Measurements from ENCODE around the gene MAPKAPK5.
"Not testable (repeated sequence)": the region's sequence is repeated elsewhere in the genome, so short reads cannot be mapped to it uniquely, and the experiment has no call there.

Gene MAPKAPK5

DNA sequence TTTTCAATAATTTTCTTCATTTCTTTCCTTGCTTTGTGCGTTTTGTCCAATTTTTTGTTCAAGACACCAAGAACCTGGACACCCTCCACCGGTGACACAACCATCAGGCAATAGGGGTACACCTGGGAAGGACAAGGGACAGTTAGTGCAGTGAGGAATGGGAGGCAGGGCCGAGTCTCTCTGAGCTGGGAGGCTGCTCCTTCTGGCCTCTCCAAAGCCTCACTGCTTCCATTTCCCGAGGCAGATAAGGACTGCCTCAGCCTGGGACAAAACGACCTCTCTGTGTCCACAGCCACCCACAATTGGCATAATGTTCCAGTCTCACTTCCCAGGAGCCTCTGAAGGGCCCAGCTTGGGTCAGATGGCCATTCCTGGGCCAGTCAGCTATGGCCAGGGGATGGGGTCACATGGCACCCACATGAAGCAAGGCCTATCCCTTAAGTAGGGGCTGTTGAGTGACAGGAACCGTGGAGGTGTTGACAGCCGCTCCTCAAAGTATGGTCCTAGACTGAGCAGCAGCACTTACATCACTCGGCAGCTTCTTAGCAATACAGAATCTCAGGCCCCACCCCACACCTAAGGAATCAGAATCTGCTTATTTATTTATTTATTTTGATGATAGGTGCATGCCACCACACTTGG lies 13.6 kb upstream of the MAPKAPK5 start:
- DNase-seq: no peak

DNA sequence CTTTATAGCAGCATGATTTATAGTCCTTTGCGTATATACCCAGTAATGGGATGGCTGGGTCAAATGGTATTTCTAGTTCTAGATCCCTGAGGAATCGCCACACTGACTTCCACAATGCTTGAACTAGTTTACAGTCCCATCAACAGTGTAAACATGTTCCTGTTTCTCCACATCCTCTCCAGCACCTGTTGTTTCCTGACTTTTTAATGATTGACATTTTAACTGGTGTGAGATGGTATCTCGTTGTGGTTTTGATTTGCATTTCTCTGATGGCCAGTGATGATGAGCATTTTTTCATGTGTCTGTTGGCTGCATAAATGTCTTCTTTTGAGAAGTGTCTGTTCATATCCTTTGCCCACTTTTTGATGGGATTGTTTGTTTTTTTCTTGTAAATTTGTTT lies 12.4 kb upstream of the MAPKAPK5 start:
- DNase-seq: not testable (repeated sequence)

DNA sequence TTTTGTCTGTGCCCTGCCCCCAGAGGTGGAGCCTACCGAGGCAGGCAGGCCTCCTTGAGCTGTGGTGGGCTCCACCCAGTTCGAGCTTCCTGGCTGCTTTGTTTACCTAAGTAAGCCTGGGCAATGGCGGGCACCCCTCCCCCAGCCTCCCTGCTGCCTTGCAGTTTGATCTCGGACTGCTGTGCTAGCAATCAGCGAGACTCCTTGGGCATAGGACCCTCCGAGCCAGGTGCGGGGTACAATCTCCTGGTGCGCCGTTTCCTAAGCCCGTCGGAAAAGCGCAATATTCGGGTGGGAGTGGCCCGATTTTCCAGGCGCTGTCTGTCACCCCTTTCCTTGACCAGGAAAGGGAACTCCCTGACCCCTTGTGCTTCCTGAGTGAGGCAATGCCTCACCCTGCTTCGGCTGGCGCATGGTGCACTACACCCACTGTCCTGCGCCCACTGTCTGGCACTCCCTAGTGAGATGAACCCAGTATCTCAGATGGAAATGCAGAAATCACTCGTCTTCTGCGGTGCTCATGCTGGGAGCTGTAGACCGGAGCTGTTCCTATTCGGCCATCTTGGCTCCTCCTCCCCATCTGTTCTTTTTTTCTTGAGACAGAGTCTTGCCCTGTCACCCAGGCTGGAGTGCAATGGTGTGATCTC lies 7.2 kb upstream of the MAPKAPK5 start:
- peak; percentile 10 for DNase-seq

DNA sequence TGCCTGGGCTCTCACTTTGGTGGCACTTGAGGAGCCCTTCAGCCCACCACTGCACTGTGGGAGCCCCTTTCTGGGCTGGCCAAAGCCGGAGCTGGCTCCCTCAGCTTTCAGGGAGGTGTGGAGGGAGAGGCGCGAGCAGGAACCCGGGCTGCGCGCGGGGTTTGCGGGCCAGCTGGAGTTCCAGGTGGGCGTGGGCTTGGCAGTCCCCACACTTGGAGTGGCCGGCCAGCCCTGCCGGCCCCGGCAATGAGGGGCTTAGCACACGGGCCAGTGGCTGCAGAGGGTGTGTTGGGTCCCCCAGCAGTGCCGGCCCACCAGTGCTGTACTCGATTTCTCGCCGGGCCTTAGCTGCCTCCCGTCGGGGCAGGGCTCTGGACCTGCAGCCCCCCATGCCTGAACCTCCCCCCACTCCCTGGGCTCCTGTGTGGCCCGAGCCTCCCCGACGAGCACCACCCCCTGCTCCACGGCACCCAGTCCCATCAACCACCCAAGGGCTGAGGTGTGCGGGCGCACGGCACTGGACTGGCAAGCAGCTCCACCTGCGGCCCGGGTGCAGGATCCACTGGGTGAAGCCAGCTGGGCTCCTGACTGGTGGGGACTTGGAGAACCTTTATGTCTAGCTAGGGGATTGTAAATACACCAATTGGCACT lies 6.4 kb upstream of the MAPKAPK5 start:
- not testable (repeated sequence) for DNase-seq

DNA sequence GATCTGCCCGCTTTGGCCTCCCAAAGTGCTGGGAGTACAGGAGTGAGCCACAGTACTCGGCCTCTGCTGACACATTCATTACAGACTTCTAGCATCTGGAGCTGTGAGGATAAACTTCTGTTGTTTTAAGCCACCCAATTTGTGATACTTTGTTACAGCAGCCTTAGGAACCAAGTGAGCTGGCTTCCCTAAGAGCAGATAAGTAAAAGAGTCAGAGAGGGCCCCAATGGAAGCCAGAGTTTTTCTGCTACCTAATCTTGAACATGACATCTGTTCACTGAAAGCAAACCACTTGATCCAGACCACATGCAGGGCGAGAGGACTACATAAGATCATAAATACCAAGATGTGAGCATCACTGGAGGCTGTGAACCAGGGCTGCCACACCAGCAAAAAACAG lies 3.7 kb upstream of the MAPKAPK5 start:
- DNase-seq: no peak

DNA sequence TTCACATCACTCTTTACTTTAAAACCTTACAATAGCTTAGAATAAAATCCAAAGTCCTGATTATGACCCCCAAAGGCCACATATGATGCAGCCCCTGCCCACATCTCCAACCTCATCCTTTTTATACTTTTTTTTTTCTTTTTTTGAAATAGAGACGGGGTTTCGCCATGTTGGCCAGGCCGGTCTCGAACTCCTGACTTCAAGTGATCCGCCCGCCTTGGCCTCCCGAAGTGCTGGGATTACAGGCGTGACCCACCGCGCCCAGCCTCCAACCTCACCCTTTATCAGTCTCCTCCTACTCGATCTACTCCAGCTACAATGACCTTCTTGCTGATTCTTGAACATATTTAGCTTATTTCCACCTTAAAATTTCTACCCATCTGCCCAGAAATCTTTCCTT lies 1.2 kb upstream of the MAPKAPK5 start:
- DNase-seq: no peak

DNA sequence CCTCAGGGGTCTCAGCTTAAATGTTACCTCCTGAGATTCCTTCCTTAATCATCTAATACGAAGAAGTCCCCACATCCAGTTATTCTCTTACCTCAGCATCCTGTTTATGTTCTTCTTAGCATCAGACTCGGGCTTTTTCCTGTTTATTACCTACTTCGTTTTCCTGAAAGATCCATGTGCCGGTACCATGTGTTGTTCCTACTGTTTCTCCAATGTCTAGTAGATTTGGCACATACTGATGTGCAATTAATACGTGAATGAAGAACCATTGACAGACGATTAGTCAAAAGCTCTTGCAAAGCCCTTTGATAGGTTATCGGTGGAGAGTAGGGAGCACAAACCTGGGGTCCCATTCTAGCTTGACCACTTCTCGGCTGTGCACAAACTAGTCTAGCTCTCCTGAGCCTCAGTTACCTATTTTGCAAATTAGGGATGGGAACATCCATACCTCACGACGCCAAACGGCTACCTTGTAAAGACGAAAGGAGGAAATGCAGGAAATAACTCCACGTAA lies 735 bp upstream of the MAPKAPK5 start:
- no peak for DNase-seq

DNA sequence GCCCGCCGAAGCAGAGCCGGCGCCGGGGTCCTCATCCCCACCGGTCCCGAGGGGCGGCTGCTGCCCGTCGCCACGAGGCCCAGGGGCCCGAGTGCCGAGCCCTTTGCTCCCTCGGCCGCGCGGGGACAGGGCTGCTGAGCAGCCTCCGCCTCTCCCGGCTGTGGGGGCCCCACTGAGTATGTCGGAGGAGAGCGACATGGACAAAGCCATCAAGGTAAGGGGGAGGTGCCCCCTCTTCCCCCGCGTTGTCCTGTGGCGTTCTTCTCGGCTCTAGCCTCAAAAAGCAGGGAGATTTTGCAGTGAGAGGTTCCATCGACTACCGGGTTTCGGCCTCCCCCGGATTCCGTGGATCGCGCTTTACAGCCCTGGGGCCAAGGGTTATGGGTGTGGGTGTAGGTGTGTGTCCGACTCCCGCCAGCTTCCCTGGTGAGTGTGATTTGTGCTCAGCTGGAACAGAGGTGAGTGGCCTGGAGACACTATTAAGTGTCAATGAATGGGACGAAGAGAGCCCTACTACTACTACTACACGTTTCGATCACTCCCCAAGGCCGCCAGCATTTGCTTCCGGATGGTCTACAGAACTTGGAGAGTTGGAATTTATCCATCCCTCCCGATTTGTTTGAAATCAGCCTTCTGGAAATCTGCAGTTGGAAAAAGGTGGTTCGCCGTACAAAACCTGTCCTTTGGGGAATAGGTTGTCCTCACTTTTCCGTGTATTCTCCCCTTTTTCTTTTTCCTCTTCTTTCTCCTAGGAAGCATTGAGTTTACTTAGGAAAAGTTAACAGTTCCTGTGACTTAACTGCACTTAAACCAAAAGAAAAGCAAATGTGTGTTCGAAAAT lies 748 bp downstream of the MAPKAPK5 start:
- DNase-seq: peak; percentile 33

DNA sequence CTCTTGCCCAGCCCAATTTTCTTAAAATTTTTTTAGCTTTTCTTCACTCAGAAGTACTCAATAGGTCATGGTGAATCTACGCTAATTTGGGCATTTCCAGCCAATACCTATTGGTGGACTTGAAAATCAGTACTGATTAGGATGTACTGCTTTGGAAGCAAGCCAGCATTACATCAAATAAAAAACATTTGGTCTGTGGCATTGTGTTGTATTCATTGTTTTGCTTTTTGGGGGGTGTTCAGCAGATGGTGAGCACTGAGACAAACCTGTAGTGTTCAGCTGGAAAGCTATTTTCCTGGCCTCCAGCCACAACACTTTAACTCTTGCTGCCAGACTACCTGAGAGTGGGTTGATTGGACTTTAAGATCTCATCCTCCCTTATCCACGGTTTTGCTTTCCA lies 4.0 kb downstream of the MAPKAPK5 start:
- no peak for DNase-seq

DNA sequence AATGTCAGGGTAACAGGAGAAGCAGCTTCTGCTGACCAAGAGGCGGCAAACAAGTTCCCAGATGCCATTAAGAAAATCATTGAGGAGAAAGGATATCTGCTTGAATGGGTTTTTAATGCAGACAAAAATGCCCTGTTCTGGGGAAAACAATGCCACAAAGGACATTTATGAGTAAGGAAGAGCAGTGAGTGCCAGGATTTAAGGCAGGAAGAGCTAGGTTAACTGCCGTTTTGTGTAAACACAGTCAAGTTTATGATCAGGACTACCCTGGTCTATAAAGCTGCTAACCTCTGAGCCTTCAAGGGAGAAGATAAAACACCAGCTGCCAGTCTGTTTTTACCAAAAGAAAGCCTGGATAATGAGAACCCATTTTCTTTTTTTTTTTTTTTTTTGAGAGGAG lies 8.5 kb downstream of the MAPKAPK5 start:
- DNase-seq: no peak

DNA sequence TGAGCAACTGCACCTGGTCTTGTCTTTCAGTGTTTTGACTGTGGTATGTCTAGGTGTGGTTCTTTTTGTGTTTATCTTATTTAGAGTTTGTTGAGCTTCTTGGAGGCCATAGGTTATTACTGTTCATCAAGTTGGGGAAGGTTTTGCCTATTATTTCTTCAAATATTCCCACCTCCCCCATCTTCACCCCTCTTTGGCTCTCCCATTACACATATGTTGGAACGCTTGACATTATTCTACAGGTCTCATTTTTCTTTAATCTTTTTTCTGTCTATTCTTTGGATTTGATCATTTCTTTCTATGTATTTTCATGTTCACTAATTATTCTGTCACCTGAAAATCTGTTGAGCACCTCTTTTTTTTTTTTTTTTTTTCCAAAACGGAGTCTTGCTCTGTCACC lies 16.2 kb downstream of the MAPKAPK5 start:
- no peak for DNase-seq

DNA sequence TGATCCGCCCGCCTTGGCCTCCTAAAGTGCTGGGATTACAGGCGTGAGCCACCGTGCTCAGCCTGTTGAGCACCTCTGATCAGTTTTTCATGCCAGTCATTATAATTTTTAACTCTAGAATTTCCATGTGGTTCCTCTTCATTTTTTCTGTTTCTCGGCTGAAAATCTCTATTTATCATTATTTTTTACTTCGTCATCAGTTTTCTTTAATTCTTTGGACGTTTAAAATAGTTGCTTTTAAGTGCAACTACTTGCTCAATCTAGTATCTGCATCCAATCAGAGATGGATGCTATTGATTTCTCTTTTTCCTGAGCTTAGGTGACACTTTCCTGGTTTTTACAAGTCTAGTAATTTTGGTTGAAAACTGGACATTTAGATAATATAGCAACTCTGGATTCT lies 16.8 kb downstream of the MAPKAPK5 start:
- no peak for DNase-seq

DNA sequence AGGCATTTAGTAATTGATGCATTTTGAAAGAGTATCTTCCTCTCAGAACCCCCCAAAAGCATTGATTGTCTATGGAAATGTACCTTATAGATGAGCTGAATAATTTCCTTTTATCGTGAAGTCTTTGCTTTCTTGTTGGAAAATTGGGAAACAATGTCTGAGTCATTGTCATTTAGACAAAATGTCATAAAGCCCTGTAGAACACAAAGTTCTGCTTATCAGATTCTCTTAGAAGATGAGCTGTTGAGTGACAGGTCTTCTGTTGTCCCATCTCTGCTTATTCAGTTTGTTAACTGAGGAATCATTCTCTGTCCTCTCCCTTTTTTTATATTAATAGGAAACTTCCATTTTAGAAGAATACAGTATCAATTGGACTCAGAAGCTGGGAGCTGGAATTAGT lies 22.9 kb downstream of the MAPKAPK5 start:
- no peak for DNase-seq

DNA sequence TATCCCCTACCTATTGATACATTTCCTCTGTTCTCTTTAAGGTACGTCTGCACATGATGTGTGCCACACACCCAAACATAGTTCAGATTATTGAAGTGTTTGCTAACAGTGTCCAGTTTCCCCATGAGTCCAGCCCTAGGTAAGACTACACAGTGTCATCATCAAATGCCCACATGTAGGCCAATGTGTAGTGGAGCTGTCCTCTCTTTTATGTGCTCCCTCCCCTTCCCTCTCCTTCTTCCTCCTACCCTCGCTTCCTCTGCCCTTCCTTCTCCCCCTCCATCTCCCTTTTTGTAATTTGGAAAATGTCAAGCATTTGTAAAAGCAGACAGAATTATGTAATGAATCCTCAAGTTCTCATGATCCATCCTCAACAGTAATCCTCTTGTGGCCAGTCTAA lies 25.5 kb downstream of the MAPKAPK5 start:
- no peak for DNase-seq

DNA sequence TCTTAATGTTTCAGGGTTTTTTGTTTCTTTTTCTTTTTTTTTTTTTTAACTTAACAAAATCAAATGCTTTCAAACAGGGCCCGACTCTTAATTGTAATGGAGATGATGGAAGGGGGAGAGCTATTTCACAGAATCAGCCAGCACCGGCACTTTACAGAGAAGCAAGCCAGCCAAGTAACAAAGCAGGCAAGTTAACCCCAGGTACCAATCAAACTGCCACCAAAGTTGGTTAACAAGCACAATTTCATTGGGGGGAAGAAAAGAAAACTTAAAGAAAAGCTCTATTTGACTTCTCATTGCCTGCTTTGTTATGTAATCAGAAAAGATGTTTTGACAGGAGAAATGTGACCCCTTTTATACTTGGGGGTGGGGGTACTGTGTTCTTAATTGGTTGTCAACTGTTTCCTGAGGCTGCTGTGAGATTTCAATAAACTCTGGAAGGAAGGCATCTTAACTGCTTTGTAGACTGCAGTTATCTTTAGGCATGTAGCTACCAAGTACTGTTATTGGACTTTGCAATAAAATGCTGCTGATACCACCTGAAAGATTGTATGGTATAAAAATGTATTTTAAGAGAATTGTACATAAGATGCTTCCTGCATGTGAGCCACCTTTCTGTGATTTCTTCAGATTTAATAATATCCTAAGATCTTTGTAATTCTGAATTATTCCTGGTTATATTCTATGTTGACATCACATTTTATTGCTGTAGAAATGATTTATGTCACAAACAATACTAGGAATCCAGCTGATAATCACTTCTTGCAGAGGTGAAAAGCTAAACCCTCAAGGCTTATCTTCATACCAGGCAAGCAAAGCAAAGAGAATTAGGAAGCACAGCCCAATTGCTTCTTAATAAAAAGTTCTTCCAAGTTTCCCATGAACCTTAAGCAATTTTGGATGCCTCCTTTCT lies 26.9 kb downstream of the MAPKAPK5 start:
- DNase-seq: no peak

DNA sequence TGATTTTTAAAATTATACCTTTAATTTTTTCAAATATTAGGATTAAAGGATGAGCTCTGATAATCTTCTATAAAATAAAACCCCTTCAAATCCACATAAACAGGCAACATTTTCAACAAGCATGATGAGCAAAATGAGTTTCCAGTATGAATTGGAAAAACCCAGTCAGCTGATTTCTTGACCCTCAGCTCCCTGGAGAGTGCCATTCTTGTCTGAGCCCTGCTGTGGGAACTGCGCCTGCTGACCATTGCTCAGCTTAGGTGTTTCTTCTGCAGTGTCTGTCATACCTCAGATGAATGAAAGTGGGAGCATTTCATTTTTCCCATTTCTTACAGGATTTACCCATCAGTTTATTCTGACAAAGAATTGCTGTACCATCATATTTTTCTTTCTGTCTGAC lies 27.6 kb downstream of the MAPKAPK5 start:
- no peak for DNase-seq

DNA sequence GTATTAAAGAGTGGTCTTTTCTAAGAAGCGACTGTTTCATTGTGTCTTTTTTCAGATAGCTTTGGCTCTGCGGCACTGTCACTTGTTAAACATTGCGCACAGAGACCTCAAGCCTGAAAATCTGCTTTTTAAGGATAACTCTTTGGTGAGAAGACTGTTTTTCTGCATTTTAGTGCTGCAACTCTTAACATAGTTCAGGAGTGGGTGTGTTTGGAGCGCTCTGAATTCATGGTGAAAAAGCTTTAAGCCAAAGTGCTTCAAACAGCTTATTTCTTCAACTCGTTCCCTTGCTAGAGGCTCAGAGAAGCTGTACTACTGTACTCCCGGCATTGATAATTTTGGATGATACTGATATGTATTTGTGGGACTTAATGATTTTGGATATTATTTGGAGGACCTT lies 28.2 kb downstream of the MAPKAPK5 start:
- no peak for DNase-seq

DNA sequence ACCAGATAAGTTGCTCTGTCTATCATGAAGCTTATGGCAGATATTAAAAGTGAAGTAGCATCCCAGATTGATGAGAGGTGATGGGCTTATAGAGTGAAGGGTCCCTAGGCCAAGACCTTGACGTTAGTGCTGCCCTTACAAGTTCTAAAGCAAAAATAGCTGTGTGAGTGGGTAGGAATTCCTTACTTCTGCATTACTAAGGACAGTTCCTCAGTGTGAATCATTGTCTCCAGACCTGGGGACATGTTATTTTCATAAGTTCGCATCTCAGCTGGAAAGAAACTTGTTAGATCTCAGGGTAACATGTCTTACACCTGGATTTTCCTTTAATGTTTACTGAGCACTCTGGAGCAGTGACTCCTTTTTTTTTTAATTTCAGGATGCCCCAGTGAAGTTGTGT lies 28.7 kb downstream of the MAPKAPK5 start:
- no peak for DNase-seq

DNA sequence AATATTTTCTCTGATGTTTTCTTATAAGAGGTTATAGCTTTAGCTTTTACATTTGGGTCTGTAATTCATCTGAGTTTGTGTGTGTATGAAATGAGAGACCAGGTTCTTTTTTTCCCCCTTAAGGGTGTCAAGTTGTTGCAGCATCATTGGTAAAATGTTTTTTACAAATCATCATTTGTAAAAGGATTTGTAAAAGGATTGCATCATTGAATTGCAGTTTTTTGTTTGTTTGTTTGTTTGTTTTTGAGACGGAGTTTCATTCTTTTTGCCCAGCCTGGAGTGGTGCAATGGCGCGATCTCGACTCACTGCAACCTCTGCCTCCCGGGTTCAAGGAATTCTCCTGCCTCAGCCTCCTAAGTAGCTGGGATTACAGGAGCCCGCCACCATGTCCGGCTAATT lies 31.1 kb downstream of the MAPKAPK5 start:
- DNase-seq: no peak

DNA sequence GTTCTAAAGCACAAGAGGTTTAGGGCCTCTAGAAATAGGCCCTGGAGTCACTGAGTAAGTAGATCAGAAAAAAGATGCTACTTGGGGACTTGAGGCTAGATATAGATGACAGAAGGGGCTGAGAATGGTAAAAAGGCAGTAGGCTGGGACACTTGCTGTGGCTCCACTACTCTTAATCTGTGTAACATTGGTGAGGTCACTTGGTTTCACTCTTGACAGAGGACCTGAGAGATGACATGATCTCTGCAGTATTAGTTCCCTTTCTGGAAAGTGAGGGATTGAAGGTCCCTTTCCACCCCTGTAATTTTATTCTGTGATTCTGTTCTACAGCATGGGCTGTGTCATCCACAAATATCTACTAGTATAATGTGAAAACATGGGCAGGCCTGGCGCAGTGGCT lies 39.7 kb downstream of the MAPKAPK5 start:
- no peak for DNase-seq

DNA sequence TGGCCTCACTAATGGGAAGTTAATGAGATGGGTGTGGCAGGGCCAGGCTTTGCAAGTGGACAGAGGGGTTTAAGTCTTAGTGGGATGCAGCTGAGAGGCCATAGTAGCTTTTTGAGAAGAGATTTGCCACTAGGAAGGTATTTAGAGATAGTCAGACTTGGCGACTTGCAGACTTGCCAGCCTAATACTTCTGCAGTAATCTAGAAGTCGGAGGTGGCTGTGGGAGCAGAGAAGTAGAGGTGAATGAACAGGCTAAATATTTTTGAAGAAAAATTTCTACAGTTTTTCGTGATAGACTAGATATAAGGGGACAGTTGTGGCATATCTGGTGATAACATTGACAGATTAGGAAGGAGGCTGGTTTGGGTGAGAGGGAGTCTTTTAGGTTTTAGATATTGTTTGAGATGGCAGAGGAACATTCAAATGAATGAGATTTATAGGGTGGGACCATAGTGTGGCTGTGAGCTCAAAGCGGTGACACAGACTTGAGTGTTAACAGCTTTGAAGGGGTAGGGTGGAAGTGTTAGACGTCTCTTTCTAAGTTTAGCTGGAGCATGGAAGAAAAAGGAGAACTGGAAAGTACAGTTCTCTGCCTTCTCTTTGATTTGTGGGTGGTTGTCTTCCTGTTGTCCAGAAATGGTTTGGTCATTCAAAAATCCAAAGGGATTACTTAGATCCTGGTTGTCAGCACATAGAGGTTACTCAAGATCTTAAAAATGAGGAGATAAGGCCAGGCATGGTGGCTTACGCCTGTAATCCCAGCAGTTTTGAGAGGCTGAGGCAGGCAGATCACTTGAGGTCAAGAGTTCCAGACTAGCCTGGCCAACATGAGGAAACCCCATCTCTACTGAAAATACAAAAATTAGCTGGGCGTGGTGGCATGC lies 44.9 kb downstream of the MAPKAPK5 start:
- no peak for DNase-seq

Data from activated CD4-positive, alpha-beta T cell treated with anti-CD3 and anti-CD28 coated beads, Interleukin-2, amount 50 U/mL, for 1 hour (primary cell).